ENCODE results near the gene SCARB1.
A peak's percentile ranks its signal among the peaks of the same experiment; 100 is the strongest.
"Not testable (repeated sequence)": the region's sequence is repeated elsewhere in the genome, so short reads cannot be mapped to it uniquely, and the experiment has no call there.

SCARB1 gene

DNA sequence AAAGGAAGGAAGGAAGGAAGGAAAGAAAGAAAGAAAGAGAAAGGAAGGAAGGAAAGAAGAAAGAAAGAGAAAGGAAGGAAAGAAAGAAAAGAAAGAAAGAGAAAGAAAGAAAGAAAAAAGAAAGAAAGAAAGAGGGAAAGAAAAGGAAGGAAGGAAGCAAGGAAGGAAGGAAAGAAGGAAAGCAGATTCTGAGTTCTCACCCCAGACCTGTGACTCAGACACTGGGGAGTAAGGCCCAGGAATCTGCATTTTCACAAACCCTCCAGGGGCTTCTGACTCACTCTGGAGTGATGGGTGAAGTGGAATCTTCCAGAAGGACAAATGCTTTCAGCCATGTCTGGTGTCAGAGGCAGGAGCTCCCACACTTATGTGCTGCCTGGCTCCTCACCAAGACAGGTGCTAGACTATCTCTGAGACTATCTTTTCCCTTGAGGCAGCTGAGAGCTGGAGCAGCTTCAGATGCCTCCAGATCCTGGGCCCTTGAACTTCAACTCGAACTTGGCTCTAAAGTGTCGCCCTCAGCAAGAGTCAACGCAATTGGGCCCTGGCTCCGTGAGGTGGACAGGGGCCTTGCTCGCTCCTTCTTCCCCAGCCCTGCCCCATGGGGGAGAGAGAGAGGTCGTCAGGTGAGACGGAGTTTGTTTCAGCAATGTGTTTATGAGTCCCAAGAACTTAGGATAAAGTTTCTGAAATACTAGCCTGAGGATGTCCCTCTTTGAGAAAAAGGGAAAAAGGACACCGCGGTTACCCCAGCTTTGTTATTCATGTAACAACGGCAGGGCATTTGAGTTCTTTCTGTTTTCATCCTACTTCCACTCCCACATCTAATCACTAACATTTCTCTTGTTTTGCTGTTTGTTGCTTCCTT is 19.8 kb upstream of the SCARB1 start:
- DNase-seq, result peak; percentile 35

DNA sequence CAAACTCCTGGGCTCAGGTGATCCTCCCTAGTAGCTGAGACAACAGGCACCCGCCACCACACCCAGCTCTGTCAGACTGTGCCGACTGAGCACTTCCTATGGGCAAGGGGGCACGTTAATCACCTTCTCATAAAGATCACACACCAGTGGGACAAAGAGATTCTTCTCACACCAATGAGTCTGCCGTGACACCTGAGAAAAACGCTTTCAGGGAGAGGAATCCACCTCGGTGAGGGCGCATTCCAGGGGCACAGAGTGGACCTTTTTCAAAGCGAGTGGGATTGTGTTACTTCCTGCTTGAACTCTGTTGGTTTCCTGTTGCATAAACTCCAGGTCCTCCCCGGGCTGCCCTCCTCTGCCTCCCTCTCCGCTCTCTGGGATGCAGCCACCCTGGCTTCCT is 17.5 kb upstream of the SCARB1 start:
- no peak for DNase-seq

DNA sequence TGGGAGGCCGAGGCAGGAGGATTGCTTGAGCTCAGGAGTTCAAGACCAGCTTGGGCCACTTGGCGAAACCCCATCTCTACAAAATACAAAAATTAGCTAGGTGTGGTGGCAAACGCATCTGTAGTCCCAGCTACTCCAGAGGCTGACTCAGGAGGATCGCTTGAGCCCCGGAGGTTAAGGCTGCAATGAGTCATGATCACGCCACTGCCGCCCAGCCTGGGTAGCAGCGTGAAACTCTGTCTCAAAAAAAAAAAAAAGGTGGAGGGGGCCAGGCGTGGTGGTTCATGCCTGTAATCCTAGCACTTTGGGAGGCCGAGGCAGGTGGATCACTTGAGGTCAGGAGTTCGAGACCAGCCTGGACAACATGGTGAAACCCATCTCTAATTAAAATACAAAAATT is 16.7 kb upstream of the SCARB1 start:
- not testable (repeated sequence) for DNase-seq

DNA sequence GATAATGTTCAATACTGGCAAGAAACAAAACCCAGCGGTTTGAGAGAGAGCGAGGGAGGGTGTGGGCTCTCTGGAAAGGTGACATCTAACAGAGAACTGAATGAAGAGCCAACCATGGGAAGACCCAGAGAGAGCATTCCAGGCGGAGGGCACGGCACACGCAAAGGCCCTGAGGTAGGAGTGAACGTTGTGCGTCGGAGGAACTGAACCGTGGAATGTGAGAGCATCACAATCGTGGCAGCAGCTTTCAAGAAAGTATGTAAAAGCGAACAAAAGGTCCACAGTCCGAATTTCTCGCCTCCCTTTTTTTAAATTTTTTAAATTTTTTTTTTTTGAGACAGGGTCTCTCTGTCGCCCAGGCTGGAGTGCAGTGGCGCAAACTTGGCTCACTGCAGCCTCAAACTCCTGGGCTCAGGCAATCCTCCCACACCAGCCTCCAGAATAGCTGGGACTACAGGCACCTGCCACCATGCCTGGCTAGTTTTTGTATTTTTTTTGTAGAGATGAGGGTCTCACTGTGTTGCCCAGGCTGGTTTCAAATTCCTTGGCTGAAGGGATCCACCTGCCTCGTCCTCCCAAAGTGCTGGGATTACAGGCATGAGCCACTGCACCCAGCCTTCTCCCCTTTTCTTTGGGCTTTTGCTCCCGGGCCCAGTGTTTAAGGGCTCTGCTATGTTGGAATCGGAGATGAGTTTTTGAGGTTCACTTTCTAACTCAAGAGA is 15.3 kb upstream of the SCARB1 start:
- DNase-seq, result no peak

DNA sequence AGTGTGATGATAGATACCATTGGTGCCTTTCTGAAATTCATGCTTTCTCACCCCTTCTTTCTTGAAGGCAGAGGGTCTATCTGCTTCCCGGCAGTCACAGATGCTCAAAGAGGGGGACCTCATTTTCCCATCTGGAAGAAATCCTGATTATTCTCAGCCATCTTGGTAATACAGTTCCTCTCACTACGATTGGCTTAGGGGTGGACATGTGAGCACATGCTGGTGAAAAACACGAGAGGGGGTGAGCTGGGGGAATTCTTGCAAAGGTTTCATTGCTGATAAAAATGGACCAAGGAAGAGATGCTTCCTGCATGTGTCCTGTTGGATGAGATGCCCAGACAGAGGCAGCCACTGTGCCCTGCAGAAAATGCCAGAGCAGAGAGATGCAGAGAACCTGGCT is 13.8 kb upstream of the SCARB1 start:
- no peak for DNase-seq

DNA sequence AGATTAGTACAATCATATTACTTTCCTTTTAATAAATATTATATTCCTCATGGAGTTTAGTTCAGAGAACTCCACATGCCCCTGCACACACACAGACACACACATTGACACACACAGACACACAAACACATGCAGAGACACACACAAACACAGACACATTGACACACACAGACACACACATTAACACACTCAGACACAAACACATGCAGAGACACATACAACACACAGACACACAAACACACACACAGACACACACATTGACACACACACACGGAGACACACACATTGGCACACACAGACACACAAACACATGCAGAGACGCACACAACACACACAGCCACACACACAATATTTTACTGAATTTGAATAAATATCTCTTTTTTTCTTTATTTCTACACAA is 12.5 kb upstream of the SCARB1 start:
- DNase-seq, result no peak

DNA sequence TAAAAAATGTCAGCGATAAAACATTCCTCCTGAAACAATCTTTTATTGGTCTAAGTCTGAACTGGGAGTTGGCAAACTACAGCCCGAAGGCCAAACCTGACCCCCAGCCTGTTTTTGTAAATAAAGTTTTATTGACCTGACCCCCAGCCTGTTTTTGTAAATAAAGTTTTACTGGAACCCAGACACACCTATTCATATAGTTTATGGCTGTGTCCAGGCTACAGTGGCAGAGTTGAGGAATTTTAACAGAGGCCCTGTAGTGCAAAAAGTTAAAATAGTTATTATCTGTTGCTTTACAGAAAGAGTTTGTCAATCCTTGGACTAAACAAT is 12.1 kb upstream of the SCARB1 start:
- DNase-seq, result no peak

DNA sequence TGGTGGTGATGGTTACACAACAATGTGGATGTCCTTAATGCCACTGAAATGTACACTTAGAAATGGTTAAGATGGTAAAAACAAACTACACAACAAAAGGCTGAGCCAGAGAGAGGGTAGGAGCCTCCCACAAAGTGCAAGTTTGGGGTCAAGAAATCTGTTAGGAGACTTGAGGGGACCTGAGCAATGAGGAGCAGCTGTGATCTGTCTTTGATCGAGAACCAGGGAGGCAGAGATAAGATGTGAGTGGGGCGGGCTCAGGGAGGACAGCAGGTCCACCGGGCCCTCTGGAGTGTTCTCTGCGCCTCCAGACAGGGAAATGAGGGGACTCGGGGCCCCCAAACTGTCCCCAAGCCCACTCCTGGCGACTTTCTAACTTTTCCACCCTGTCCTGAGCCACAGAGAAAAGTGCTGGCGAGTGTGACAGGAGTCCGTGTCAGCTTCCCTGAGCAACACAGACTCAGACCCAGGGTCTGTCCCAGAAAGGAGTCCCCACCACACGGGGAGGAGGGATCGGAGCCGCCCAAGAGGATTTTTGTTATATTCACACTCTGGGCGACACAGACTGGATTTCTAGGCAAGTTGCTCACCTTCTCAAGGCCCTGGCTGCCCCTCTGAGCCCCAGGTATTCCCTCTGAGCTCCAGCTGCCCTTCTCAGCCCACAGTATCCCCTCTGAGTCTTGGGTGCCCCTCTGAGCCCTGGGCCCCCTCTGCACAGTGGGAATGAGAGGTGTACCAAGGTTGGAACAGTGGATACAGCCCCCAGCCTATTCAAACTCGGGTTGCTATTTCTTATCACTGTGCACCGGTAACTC is 11.5 kb upstream of the SCARB1 start:
- DNase-seq, result no peak

DNA sequence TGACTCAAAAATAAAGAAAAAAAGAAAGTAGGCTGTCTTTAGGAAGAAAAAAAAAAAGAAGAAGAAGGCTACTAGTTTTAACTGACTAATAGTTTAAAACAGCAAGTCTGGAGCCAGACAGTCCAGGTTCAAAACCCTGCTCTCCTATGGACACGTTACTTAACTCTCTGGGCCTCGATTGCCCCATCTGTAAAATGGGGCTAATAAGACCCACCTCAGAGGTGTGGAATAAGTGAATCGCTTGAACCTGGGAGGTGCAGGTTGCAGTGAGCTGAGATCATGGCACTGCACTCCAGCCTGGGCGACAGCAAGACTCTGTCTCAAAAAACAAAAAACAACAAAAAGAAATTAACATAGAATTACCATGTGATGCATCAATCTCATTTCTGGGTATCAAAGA is 10.5 kb upstream of the SCARB1 start:
- no peak for DNase-seq

DNA sequence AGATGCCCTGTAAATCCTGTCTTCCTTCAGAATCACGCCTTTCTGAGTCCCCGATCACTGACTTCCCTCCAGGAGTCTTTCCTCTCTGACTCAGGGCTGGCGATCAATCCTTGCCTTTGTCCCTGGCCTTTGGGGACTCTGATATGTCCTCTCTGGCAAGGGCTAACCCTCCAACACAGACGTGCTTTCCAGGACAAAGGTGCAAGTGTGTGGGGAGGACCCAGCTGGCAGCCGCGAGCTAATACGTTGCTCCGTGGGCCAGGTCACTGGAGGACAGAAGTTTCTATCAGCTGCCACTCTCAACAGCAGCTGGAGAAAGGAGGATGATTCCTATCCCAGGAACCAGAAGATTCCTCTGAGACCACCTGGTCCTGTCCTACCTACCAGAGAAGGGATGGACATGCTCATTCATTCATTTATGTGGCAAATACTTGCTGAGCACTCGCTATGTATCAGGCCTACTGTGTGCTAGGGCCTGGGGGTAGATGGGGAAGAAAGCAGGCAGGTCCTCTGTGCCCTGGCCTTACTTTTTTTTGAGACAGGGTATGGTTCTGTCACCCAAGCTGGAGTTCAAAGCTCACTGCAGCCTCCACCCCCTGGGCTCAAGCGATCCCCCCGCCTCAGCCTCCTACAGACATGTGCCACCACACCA is 8.5 kb upstream of the SCARB1 start:
- DNase-seq, result no peak

DNA sequence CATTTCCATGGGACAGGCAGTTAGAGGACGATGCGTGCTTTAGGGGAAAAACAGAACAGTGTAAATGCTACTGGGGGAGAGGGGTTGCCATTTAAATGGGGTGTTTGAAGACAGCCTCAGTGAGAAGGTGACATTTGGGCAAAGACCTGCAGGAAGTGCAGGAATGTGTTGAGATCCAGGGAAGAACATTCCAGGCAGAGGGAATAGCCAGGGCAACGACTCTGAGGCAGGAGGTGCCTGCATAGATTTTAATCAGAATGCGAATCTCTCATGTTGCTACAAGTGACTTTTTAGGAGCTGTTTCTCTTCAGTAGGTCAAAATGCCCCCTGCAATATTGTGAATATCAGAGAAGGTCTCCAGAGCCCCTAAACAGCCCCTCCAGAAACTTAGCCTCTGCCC is 7.6 kb upstream of the SCARB1 start:
- DNase-seq, result no peak

DNA sequence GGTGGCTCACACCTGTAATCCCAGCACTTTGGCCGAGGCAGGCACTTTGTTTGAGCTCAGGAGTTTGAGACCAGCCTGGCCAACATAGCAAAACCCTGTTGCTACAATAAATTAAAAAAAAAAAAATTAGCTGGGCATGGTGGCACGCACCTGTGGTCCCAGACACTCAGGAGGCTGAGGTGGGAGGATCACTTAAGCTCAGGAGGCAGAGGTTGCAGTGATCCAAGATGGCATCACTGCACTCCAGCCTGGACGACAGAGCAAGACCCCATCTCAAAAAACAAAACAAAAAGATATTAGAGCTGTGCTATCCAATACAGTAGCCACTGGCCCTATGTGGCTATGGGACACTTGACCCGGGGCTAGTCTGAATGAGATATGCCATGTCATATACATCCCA is 6.9 kb upstream of the SCARB1 start:
- no peak for DNase-seq

DNA sequence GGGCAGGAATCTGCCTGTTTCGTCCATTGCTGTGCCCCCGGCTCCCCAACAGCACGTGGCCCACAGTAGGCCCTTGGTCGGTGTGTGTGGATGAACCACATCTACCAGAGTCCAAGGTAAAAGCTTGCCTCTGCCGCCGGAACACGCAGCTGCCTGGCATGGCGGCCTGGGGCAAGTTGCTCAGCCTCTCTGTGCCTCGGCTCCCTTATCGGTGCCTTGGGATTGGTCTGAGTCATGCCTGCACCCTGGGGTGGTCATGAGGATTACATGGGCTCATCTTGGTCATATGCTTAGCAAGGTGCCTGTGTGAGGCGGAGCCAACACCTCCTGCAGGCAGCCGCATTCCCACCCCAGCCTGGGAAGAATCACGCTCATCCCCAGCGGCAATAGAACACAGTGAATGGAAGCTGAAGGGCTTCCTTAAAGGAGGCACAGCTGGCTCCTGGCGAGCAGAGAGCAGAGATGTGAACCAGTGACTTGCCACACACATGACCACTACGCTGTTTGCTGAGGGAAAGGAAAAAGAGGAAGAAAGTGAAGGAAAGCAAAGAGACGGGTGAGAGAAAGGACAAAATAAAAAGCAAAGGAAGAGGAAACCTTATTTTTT is 5.5 kb upstream of the SCARB1 start:
- DNase-seq, result no peak

DNA sequence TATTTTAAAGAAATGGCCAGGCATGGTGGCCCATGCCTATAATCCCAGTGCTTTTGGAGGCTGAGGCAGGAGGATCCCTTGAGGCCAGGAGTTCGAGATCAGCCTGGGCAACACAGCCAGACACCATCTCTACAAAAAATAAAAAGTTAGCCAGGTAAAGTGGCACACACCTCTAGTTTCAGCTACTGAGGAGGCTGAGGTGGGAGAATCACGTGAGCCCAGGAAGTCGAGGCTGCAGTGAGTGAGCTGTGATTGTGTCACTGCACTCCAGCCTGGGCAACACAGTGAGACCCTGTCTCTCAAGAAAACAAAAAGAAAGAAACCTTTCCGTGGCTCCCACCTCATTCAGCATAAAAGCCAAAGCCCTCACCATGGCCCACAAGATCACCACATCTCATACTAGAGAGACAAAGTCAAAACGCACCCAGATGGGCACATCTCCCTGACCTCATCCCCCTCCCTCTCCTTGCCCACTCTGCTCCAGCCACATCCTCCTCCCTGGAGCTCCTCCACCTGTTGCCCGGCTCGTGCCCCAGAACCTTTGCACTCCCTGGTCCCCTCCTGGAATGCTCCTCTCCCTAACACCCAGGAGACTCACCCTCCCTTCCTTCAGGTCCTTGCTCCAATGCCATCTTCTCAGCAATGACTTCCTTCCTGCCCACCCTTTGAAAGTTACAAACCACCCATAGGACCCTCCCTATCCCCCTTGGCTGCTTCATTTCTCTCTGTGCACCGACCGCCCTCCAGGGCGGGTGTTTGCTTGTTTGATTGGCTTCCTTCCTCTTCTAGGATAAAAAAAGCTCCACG is 4.8 kb upstream of the SCARB1 start:
- DNase-seq, result no peak

DNA sequence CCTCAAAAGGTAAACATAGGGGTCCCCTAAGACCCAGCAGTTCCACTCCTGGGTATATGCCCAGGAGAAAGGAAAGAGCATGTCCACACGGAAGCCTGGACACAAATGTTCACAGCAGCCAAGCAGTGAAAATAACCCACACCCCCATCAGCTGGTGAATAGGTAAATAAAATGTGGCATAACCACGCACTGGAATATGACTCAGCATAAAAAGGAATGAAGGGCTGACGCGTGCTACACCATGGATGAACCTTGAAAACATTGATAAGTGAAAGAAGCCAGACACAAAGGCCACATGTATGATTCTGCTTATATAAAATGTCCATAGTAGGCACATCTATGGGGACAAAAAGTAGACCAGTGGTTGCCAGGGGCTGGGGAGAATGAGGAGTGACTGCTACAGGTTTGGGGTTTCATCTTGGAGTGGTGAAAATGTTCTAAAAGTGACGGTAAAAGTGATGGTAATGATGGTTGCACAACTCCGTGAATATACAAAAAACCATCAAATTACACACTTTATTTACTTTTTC is 3.8 kb upstream of the SCARB1 start:
- no peak for DNase-seq

DNA sequence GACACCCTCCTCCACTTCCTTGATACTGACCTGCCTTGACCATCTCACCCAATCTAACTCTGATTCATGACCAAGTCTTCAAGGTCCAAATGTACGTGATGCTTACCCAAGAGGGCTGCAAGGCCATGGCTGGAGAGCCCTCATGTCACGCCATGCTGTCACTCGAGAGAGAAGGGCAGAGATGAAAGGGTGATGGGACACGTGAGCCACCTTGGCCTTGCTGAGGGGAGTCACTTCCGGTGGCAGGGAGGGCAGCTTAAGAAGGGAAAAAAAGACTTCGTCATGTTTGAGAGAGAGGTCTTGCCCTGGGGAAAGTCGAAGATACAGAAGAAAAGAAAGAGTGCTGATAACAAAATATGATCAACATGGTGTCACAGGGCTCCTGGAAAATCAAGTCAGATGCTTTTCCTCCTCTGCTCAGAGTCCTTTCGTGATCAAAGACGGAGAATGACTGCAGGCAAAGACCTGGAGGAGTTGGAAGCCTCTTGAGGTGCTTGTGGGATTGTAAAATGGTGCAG is 3.3 kb upstream of the SCARB1 start:
- DNase-seq, result no peak

DNA sequence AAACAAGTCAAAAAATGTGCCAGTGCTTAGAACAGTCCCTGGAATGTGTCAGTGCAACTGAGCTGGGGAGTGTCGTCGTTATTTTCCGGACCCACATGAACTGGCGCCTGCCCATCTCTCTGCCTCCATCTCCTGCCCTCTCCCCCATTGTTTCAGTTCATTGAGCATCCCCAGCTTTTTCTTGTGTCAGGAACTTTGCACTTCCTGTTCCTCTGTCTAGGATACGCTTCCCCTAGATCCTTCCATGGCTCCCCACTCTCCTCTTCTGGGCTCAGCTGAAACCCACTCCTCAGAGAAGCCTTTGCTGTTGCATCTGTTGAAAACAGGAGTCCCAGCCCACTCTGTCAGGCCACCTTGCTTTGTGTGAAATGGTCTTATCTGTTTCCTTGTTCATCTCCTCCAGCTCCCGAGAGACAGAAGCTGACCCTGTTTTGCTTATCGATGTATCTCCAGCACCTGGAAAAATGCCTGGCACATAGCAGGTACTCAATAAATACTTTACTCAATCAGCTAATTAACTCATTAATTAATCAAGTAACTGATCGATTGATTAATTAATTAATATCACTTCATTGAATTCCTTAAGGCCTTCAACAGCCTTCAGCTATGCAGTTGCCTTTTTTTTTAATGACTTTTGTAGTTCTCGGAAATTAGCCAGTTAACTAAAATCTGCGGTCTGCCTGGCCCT is 2.7 kb upstream of the SCARB1 start:
- no peak for DNase-seq

DNA sequence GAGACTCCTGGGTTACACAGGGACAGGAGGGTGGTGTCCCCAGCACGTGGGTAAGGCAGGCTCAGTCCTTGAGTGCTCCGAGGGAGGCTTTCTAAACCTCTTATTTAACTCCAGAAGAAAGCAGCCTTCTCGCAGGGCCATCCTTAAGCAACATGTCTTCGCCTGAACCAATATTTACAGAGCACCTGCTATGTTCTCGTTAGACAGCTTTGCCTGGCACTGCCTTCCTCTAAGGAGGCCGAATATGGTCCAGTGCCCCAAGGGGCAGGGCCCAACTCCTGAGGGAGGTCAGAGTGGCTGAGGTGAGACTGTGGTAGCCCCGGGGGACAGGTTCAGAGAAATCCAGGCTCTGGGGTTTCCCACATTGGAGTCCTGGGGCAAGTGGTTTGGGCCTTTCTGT is 2.1 kb upstream of the SCARB1 start:
- no peak for DNase-seq

DNA sequence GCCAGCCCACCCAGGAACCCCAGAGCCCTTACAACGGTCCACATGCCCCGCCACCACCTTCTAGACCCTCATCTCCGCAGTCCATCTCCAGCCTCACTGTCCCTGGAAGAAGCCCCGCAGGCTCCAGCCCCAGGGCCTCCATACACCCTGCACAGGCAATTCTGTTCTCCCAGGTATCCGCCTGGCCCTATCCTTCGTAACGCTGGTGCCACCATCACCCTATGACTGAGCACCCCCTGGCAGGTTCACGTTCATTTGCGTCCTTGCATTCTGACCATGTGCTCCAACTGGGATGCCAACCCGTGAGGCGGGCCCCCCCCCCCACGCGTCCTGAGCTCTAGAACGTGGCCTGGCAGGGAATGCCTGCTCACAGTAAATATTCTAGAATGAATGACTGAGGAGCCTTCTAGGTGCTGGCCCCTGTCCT is 675 bp upstream of the SCARB1 start:
- DNase-seq, result no peak

DNA sequence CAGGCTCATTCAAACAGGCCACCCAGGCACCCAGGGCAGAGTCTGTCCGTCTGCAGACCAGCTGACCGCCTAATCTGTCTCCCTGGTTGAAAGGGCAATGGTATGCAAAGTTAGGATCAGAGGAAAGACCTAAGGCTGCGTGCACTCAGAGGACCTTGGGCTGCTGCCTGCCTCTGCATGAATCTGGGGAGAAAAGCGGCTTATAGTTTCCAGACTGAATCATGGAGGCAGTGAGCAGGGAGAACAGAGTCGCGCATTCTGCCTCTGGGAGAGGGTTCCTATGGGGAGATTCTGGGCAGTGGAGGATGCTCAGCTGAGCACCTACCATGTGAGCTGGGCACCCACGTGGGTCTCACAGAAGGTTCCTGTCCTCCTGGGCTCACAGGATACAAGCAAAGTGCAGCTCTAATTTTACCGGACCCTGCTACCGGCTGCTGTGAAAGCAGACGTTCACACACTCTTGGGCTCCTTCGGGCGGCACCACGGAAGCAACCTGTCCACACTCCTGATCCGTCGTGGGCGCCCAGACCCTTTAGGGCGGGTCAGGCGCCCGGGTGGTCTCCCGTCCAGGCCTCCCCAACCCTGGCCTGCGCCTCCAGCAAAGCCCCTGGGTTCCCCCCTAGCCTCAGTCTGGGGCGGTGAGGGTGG is 772 bp downstream of the SCARB1 start:
- no peak for DNase-seq
